IMR-90 (cell line): ENCODE results near the gene PLPP3. TPM values are rescaled to one million over a fixed set of nuclear protein-coding genes. Genes with fewer than 3 reads are reported as not detected.

Experiments used
- ATAC-seq: fragments of 200-7000 bp; cut with Tn5 transposase; 2 replicates; pipeline ENCODE4 v1.9.1; 2020; ENCODE audit warnings: low read depth, mild to moderate bottlenecking, moderate library complexity
- BruUV-seq: library from RNA; stranded (reverse); fragments of 400-500 nt; replicated peaks from 2 replicates; lab custom pipeline; 2021; lab: Mats Ljungman, UMichigan
- CTCF ChIA-PET: fragments of 300-600 bp; formaldehyde crosslinking; extraction: SDS; loops from one replicate; lab custom pipeline; 2021; ENCODE audit warnings: antibody characterized with exemption; lab: Yijun Ruan, JAX
- POLR2A ChIA-PET: fragments of 300-600 bp; sonication (Branson Sonifier 250); formaldehyde crosslinking; loops from one replicate; lab custom pipeline; 2022; ENCODE audit warnings: antibody characterized with exemption; ENCODE audit not compliant: unreplicated experiment; lab: Charles Lee
- DNase-seq: peaks from one replicate; pipeline ENCODE4 v3.0.0; 2013
- H2AFZ ChIP-seq: replicated peaks from 2 replicates; pipeline ENCODE3; 2013; ENCODE audit warnings: low read length, mild to moderate bottlenecking; ENCODE audit not compliant: poor library complexity
- H2AK5ac ChIP-seq: 2 replicates; pipeline ENCODE4 v1.6.1; 2013; ENCODE audit warnings: low read depth, low read length, inconsistent platforms
- H2AK9ac ChIP-seq: replicated peaks from 2 replicates; pipeline ENCODE3; 2013; ENCODE audit warnings: mild to moderate bottlenecking, low read depth, low read length, moderate library complexity; ENCODE audit not compliant: poor library complexity
- H2BK120ac ChIP-seq: 2 replicates; pipeline ENCODE4 v1.6.1; 2013; ENCODE audit warnings: low read depth, low read length, inconsistent platforms
- H2BK15ac ChIP-seq: 3 replicates; pipeline ENCODE4 v1.6.1; 2013; ENCODE audit warnings: low read depth, low read length, inconsistent platforms
- H2BK20ac ChIP-seq: 2 replicates; pipeline ENCODE4 v1.6.1; 2013; ENCODE audit warnings: low read depth, mild to moderate bottlenecking, inconsistent platforms, low read length, moderate library complexity
- H2BK5ac ChIP-seq: 2 replicates; pipeline ENCODE4 v1.6.1; 2013; ENCODE audit warnings: mild to moderate bottlenecking, low read depth, low read length, inconsistent platforms; ENCODE audit not compliant: poor library complexity, severe bottlenecking
- H3K14ac ChIP-seq: replicated peaks from 2 replicates; pipeline ENCODE4 v1.6.1; 2013; ENCODE audit warnings: low read depth, low read length, inconsistent platforms
- H3K18ac ChIP-seq: 2 replicates; pipeline ENCODE4 v1.6.1; 2013; ENCODE audit warnings: low read depth, low read length, control low read depth
- H3K23ac ChIP-seq: 2 replicates; pipeline ENCODE4 v1.6.1; 2013; ENCODE audit warnings: low read depth, low read length, inconsistent platforms
- H3K27ac ChIP-seq: 2 replicates; pipeline ENCODE4 v1.5.1; 2013; ENCODE audit warnings: mild to moderate bottlenecking, control low read depth, low read length; ENCODE audit not compliant: insufficient read depth
- H3K27me3 ChIP-seq: 2 replicates; pipeline ENCODE4 v1.6.1; 2013; ENCODE audit warnings: low read length; ENCODE audit not compliant: control insufficient read depth, insufficient read depth
- H3K36me3 ChIP-seq: 2 replicates; pipeline ENCODE4 v1.6.1; 2013; ENCODE audit warnings: low read length, mixed read lengths; ENCODE audit not compliant: control insufficient read depth, insufficient read depth
- H3K4ac ChIP-seq: 2 replicates; pipeline ENCODE4 v1.6.1; 2013; ENCODE audit warnings: low read depth, low read length, inconsistent platforms
- H3K4me1 ChIP-seq: 2 replicates; pipeline ENCODE4 v1.6.1; 2013; ENCODE audit warnings: low read length, mixed read lengths; ENCODE audit not compliant: control insufficient read depth, insufficient read depth
- H3K4me2 ChIP-seq: 2 replicates; pipeline ENCODE4 v1.6.1; 2013; ENCODE audit warnings: low read depth, mild to moderate bottlenecking, control low read depth, low read length, moderate library complexity
- H3K4me3 ChIP-seq: 2 replicates; pipeline ENCODE4 v1.5.1; 2013; ENCODE audit warnings: low read depth, mild to moderate bottlenecking, control low read depth, low read length, moderate library complexity; ENCODE audit not compliant: insufficient read depth
- H3K56ac ChIP-seq: 2 replicates; pipeline ENCODE4 v1.6.1; 2013; ENCODE audit warnings: low read length, inconsistent platforms; ENCODE audit not compliant: insufficient read depth; ENCODE audit errors: extremely low read depth
- H3K79me1 ChIP-seq, 2 experiments: 2 replicates each; pipeline ENCODE4 v1.6.1; 2013; ENCODE audit warnings: low read length in 2 of 2, inconsistent platforms in 1 of 2, low read depth in 1 of 2
- H3K9ac ChIP-seq: 2 replicates; pipeline ENCODE4 v1.6.1; 2013; ENCODE audit warnings: low read depth, low read length, control low read depth
- H3K9me1 ChIP-seq: 2 replicates; pipeline ENCODE4 v1.6.1; 2013; ENCODE audit warnings: low read length, inconsistent platforms; ENCODE audit not compliant: insufficient read depth
- H3K9me3 ChIP-seq: 2 replicates; pipeline ENCODE4 v1.6.1; 2013; ENCODE audit warnings: low read length; ENCODE audit not compliant: control insufficient read depth, insufficient read depth
- H4K20me1 ChIP-seq: 2 replicates; pipeline ENCODE4 v1.6.1; 2013; ENCODE audit warnings: low read length, inconsistent platforms; ENCODE audit not compliant: insufficient read depth
- H4K5ac ChIP-seq: 2 replicates; pipeline ENCODE4 v1.6.1; 2013; ENCODE audit warnings: mild to moderate bottlenecking, low read depth, low read length, control low read depth
- H4K8ac ChIP-seq, 2 experiments: 2 replicates each; pipeline ENCODE4 v1.6.1; 2013; ENCODE audit warnings: low read depth in 2 of 2, low read length in 2 of 2, control low read depth in 1 of 2, inconsistent platforms in 1 of 2
- H4K91ac ChIP-seq: 2 replicates; pipeline ENCODE4 v1.6.1; 2013; ENCODE audit warnings: low read depth, low read length, inconsistent platforms; ENCODE audit not compliant: insufficient read depth
- CEBPB ChIP-seq: IDR thresholded peaks from 2 replicates; pipeline ENCODE4 v1.6.1; 2012; ENCODE audit warnings: low read depth, low read length, improper control_type of control experiment
- CHD1 ChIP-seq: IDR thresholded peaks from 2 replicates; pipeline ENCODE4 v1.6.1; 2012; ENCODE audit warnings: low read depth, low read length, improper control_type of control experiment
- CTCF ChIP-seq: conservative IDR thresholded peaks from 2 replicates; pipeline ENCODE4 v1.5.1; 2012; ENCODE audit warnings: mild to moderate bottlenecking, low read depth, low read length, improper control_type of control experiment
- ELK1 ChIP-seq: fragments of 150-350 bp; IDR thresholded peaks from 2 replicates; pipeline ENCODE4 v1.6.1; 2016; ENCODE audit warnings: low read depth, mild to moderate bottlenecking, low read length, moderate library complexity, borderline replicate concordance
- FOS ChIP-seq: fragments of 150-350 bp; IDR thresholded peaks from 2 replicates; pipeline ENCODE4 v1.6.1; 2016; ENCODE audit warnings: low read depth, low read length
- MAZ ChIP-seq: IDR thresholded peaks from 2 replicates; pipeline ENCODE4 v1.6.1; 2012; ENCODE audit warnings: low read depth, mild to moderate bottlenecking, low read length, improper control_type of control experiment, moderate library complexity, borderline replicate concordance
- MXI1 ChIP-seq: IDR thresholded peaks from 2 replicates; pipeline ENCODE4 v1.6.1; 2012; ENCODE audit warnings: low read depth, mild to moderate bottlenecking, low read length, moderate library complexity, borderline replicate concordance
- NFE2L2 ChIP-seq: fragments of 150-350 bp; IDR thresholded peaks from 2 replicates; pipeline ENCODE4 v1.6.1; 2016; ENCODE audit warnings: low read depth, mild to moderate bottlenecking, low read length
- POLR2A ChIP-seq: IDR thresholded peaks from 2 replicates; pipeline ENCODE4 v1.6.1; 2012; ENCODE audit warnings: mild to moderate bottlenecking, low read depth, low read length
- RAD21 ChIP-seq: IDR thresholded peaks from 2 replicates; pipeline ENCODE4 v1.6.1; 2012; ENCODE audit warnings: low read length, improper control_type of control experiment
- RCOR1 ChIP-seq: IDR thresholded peaks from 2 replicates; pipeline ENCODE4 v1.6.1; 2012; ENCODE audit warnings: mild to moderate bottlenecking, low read length, improper control_type of control experiment; ENCODE audit not compliant: insufficient replicate concordance
- RFX5 ChIP-seq: IDR thresholded peaks from 2 replicates; pipeline ENCODE4 v1.8.0; 2012; ENCODE audit warnings: low read depth, mild to moderate bottlenecking, low read length, moderate library complexity
- SMC3 ChIP-seq: fragments of 150-350 bp; IDR thresholded peaks from 2 replicates; pipeline ENCODE4 v1.6.1; 2016; ENCODE audit warnings: low read depth, mild to moderate bottlenecking, antibody characterized with exemption, low read length, moderate library complexity
- USF2 ChIP-seq: fragments of 150-350 bp; IDR thresholded peaks from 2 replicates; pipeline ENCODE4 v1.6.1; 2017; ENCODE audit warnings: mild to moderate bottlenecking, antibody characterized with exemption, low read length, low read depth
- WGBS, 2 experiments: methylation state at CpG; one replicate each; pipeline versions ENCODE4 v1.1.5 to v1.1.7; 2013; ENCODE audit warnings: missing lambda C conversion rate in 2 of 2; ENCODE audit not compliant: insufficient read length in 1 of 2; ENCODE audit errors: extremely low coverage in 2 of 2; 5-methylcytosine and 5-hydroxymethylcytosine counted together
- dilution Hi-C: fragments of 300-500 bp; cut with HindIII; formaldehyde crosslinking; loops from one replicate; pipeline ENCODE4 v1.14.3; 2018; ENCODE audit warnings: low sequenced_read_pairs; ENCODE audit not compliant: unreplicated experiment
- in situ Hi-C: fragments of 300-500 bp; cut with MboI; formaldehyde crosslinking; loops from 3 replicates; pipeline ENCODE4 v1.14.3; 2019; ENCODE audit warnings: low sequenced_read_pairs, inconsistent platforms, mixed read lengths
- intact Hi-C: fragments of 100-400 bp; cut with micrococcal nuclease; formaldehyde crosslinking; loops from 2 replicates; pipeline ENCODE4 v1.10.0; 2022
- polyA plus RNA-seq, 3 experiments: library from polyadenylated mRNA; depleted of rRNA; stranded (reverse); fragments of >200 nt; gene quantifications; 2 replicates each; pipeline ENCODE4 v1.2.3, GENCODE V29; 2012; ENCODE audit warnings: low replicate concordance in 1 of 3
- total RNA-seq: library from RNA; depleted of rRNA; stranded (reverse); fragments of >200 nt; gene quantifications from 2 replicates; pipeline ENCODE4 v1.2.3, GENCODE V29; 2012

The PLPP3 gene
- total and polyA plus RNA-seq, 2 of the 4 experiments (the other 2 are of a cell fraction): 49.9 to 56.6 TPM

- Histone ChIP-seq H3K36me3 (peaks cover 46% of the 10 kb centered on the region), H2BK15ac (no peak overlapping the region), H4K20me1 (peaks cover 87% of the 10 kb centered on the region), H3K4me2 (no peak overlapping the region), H3K27ac (no peak overlapping the region), H4K5ac (no peak overlapping the region), H3K14ac (no peak overlapping the region), H4K91ac (no peak overlapping the region), H2AFZ (no peak overlapping the region), H3K27me3 (no peaks in the 10 kb centered on the region), H3K18ac (no peak overlapping the region), H2BK20ac (no peak overlapping the region), H2BK120ac (no peak overlapping the region), H3K4me1 (peaks cover 5% of the 10 kb centered on the region; the same call in 1 of the 2 replicates), H3K9ac (no peak overlapping the region), H2BK5ac (no peak overlapping the region), H3K23ac (no peak overlapping the region), H3K79me1 (peaks cover 38 to 89% of the 10 kb centered on the region in 2 experiments), H2AK5ac (no peak overlapping the region), H2AK9ac (no peak overlapping the region), H3K9me1 (peaks cover 14% of the 10 kb centered on the region), H3K9me3 (no peaks in the 10 kb centered on the region), H3K4ac (no peak overlapping the region), H3K4me3 (no peak overlapping the region), H4K8ac (no peak overlapping the region), H3K56ac (no peak overlapping the region)
- intact Hi-C loops (no loop called here), dilution Hi-C loops (no loop called here), in situ Hi-C loops (no loop called here)
- WGBS, 2 experiments: 49% methylated on average over 2 of the region's 3 CpGs; no CpG with 5 or more reads in 1 of the 2 experiments
- no peak for DNase-seq
- POLR2A ChIA-PET: no interaction called here
- CTCF ChIA-PET: interaction anchor here (0.6 kb wide), 1 partner anchor 17 kb away, joined by 3 read pairs; no protein-coding TSS in a partner anchor
- no peak for ATAC-seq
- no TSS peak for BruUV-seq
- TF ChIP-seq CHD1 (no peak), FOS (no peak), ELK1 (no peak), NFE2L2 (no peak), USF2 (no peak), CTCF (no peak), MAZ (no peak), MXI1 (no peak), SMC3 (no peak), RAD21 (no peak), CEBPB (no peak), RCOR1 (no peak), POLR2A (no peak), RFX5 (no peak)
Observed at GRCh38 chr1:56538532-56538931, 40.8 kb downstream of the PLPP3 start.
